IMR-90 (cell line): Measurements from ENCODE around the gene MLEC. TPM values are rescaled to one million over a fixed set of nuclear protein-coding genes. Genes with fewer than 3 reads are reported as not detected.
"Not testable (repeated sequence)": the region's sequence is repeated elsewhere in the genome, so short reads cannot be mapped to it uniquely, and the experiment has no call there.

Experiments used
- ATAC-seq: fragments of 200-7000 bp; cut with Tn5 transposase; 2 replicates; pipeline ENCODE4 v1.9.1; 2020; ENCODE audit warnings: low read depth, mild to moderate bottlenecking, moderate library complexity
- BruUV-seq: library from RNA; stranded (reverse); fragments of 400-500 nt; replicated peaks from 2 replicates; lab custom pipeline; 2021; lab: Mats Ljungman, UMichigan
- CTCF ChIA-PET: fragments of 300-600 bp; formaldehyde crosslinking; extraction: SDS; loops from one replicate; lab custom pipeline; 2021; ENCODE audit warnings: antibody characterized with exemption; lab: Yijun Ruan, JAX
- POLR2A ChIA-PET: fragments of 300-600 bp; sonication (Branson Sonifier 250); formaldehyde crosslinking; loops from one replicate; lab custom pipeline; 2022; ENCODE audit warnings: antibody characterized with exemption; ENCODE audit not compliant: unreplicated experiment; lab: Charles Lee
- DNase-seq: peaks from one replicate; pipeline ENCODE4 v3.0.0; 2013
- H2AFZ ChIP-seq: replicated peaks from 2 replicates; pipeline ENCODE3; 2013; ENCODE audit warnings: low read length, mild to moderate bottlenecking; ENCODE audit not compliant: poor library complexity
- H2AK5ac ChIP-seq: 2 replicates; pipeline ENCODE4 v1.6.1; 2013; ENCODE audit warnings: low read depth, low read length, inconsistent platforms
- H2AK9ac ChIP-seq: replicated peaks from 2 replicates; pipeline ENCODE3; 2013; ENCODE audit warnings: mild to moderate bottlenecking, low read depth, low read length, moderate library complexity; ENCODE audit not compliant: poor library complexity
- H2BK120ac ChIP-seq: 2 replicates; pipeline ENCODE4 v1.6.1; 2013; ENCODE audit warnings: low read depth, low read length, inconsistent platforms
- H2BK15ac ChIP-seq: 3 replicates; pipeline ENCODE4 v1.6.1; 2013; ENCODE audit warnings: low read depth, low read length, inconsistent platforms
- H2BK20ac ChIP-seq: 2 replicates; pipeline ENCODE4 v1.6.1; 2013; ENCODE audit warnings: low read depth, mild to moderate bottlenecking, inconsistent platforms, low read length, moderate library complexity
- H2BK5ac ChIP-seq: 2 replicates; pipeline ENCODE4 v1.6.1; 2013; ENCODE audit warnings: mild to moderate bottlenecking, low read depth, low read length, inconsistent platforms; ENCODE audit not compliant: poor library complexity, severe bottlenecking
- H3K14ac ChIP-seq: replicated peaks from 2 replicates; pipeline ENCODE4 v1.6.1; 2013; ENCODE audit warnings: low read depth, low read length, inconsistent platforms
- H3K18ac ChIP-seq: 2 replicates; pipeline ENCODE4 v1.6.1; 2013; ENCODE audit warnings: low read depth, low read length, control low read depth
- H3K23ac ChIP-seq: 2 replicates; pipeline ENCODE4 v1.6.1; 2013; ENCODE audit warnings: low read depth, low read length, inconsistent platforms
- H3K27ac ChIP-seq: 2 replicates; pipeline ENCODE4 v1.5.1; 2013; ENCODE audit warnings: mild to moderate bottlenecking, control low read depth, low read length; ENCODE audit not compliant: insufficient read depth
- H3K27me3 ChIP-seq: 2 replicates; pipeline ENCODE4 v1.6.1; 2013; ENCODE audit warnings: low read length; ENCODE audit not compliant: control insufficient read depth, insufficient read depth
- H3K36me3 ChIP-seq: 2 replicates; pipeline ENCODE4 v1.6.1; 2013; ENCODE audit warnings: low read length, mixed read lengths; ENCODE audit not compliant: control insufficient read depth, insufficient read depth
- H3K4ac ChIP-seq: 2 replicates; pipeline ENCODE4 v1.6.1; 2013; ENCODE audit warnings: low read depth, low read length, inconsistent platforms
- H3K4me1 ChIP-seq: 2 replicates; pipeline ENCODE4 v1.6.1; 2013; ENCODE audit warnings: low read length, mixed read lengths; ENCODE audit not compliant: control insufficient read depth, insufficient read depth
- H3K4me2 ChIP-seq: 2 replicates; pipeline ENCODE4 v1.6.1; 2013; ENCODE audit warnings: low read depth, mild to moderate bottlenecking, control low read depth, low read length, moderate library complexity
- H3K4me3 ChIP-seq: 2 replicates; pipeline ENCODE4 v1.5.1; 2013; ENCODE audit warnings: low read depth, mild to moderate bottlenecking, control low read depth, low read length, moderate library complexity; ENCODE audit not compliant: insufficient read depth
- H3K56ac ChIP-seq: 2 replicates; pipeline ENCODE4 v1.6.1; 2013; ENCODE audit warnings: low read length, inconsistent platforms; ENCODE audit not compliant: insufficient read depth; ENCODE audit errors: extremely low read depth
- H3K79me1 ChIP-seq, 2 experiments: 2 replicates each; pipeline ENCODE4 v1.6.1; 2013; ENCODE audit warnings: low read length in 2 of 2, inconsistent platforms in 1 of 2, low read depth in 1 of 2
- H3K9ac ChIP-seq: 2 replicates; pipeline ENCODE4 v1.6.1; 2013; ENCODE audit warnings: low read depth, low read length, control low read depth
- H3K9me1 ChIP-seq: 2 replicates; pipeline ENCODE4 v1.6.1; 2013; ENCODE audit warnings: low read length, inconsistent platforms; ENCODE audit not compliant: insufficient read depth
- H3K9me3 ChIP-seq: 2 replicates; pipeline ENCODE4 v1.6.1; 2013; ENCODE audit warnings: low read length; ENCODE audit not compliant: control insufficient read depth, insufficient read depth
- H4K20me1 ChIP-seq: 2 replicates; pipeline ENCODE4 v1.6.1; 2013; ENCODE audit warnings: low read length, inconsistent platforms; ENCODE audit not compliant: insufficient read depth
- H4K5ac ChIP-seq: 2 replicates; pipeline ENCODE4 v1.6.1; 2013; ENCODE audit warnings: mild to moderate bottlenecking, low read depth, low read length, control low read depth
- H4K8ac ChIP-seq, 2 experiments: 2 replicates each; pipeline ENCODE4 v1.6.1; 2013; ENCODE audit warnings: low read depth in 2 of 2, low read length in 2 of 2, control low read depth in 1 of 2, inconsistent platforms in 1 of 2
- H4K91ac ChIP-seq: 2 replicates; pipeline ENCODE4 v1.6.1; 2013; ENCODE audit warnings: low read depth, low read length, inconsistent platforms; ENCODE audit not compliant: insufficient read depth
- WGBS, 2 experiments: methylation state at CpG; one replicate each; pipeline versions ENCODE4 v1.1.5 to v1.1.7; 2013; ENCODE audit warnings: missing lambda C conversion rate in 2 of 2; ENCODE audit not compliant: insufficient read length in 1 of 2; ENCODE audit errors: extremely low coverage in 2 of 2; 5-methylcytosine and 5-hydroxymethylcytosine counted together
- dilution Hi-C: fragments of 300-500 bp; cut with HindIII; formaldehyde crosslinking; loops from one replicate; pipeline ENCODE4 v1.14.3; 2018; ENCODE audit warnings: low sequenced_read_pairs; ENCODE audit not compliant: unreplicated experiment
- in situ Hi-C: fragments of 300-500 bp; cut with MboI; formaldehyde crosslinking; loops from 3 replicates; pipeline ENCODE4 v1.14.3; 2019; ENCODE audit warnings: low sequenced_read_pairs, inconsistent platforms, mixed read lengths
- intact Hi-C: fragments of 100-400 bp; cut with micrococcal nuclease; formaldehyde crosslinking; loops from 2 replicates; pipeline ENCODE4 v1.10.0; 2022
- polyA plus RNA-seq, 3 experiments: library from polyadenylated mRNA; depleted of rRNA; stranded (reverse); fragments of >200 nt; gene quantifications; 2 replicates each; pipeline ENCODE4 v1.2.3, GENCODE V29; 2012; ENCODE audit warnings: low replicate concordance in 1 of 3
- total RNA-seq: library from RNA; depleted of rRNA; stranded (reverse); fragments of >200 nt; gene quantifications from 2 replicates; pipeline ENCODE4 v1.2.3, GENCODE V29; 2012

The MLEC gene
- total and polyA plus RNA-seq, 2 of the 4 experiments (the other 2 are of a cell fraction) = 44.1 to 137 TPM

- H3K18ac ChIP-seq, H4K20me1 ChIP-seq, POLR2A ChIA-PET, H3K4ac ChIP-seq, H3K56ac ChIP-seq, H3K14ac ChIP-seq, in situ Hi-C loops, BruUV-seq, H3K4me2 ChIP-seq, H3K9ac ChIP-seq, H3K9me1 ChIP-seq, H2BK15ac ChIP-seq, H3K79me1 ChIP-seq, dilution Hi-C loops, H2BK120ac ChIP-seq, H3K27ac ChIP-seq, H2AK5ac ChIP-seq, H3K4me3 ChIP-seq, H2BK20ac ChIP-seq, H2AFZ ChIP-seq, H3K9me3 ChIP-seq, H2AK9ac ChIP-seq, ATAC-seq, H4K91ac ChIP-seq, H3K36me3 ChIP-seq, H2BK5ac ChIP-seq, H3K23ac ChIP-seq, DNase-seq, H4K8ac ChIP-seq, H4K5ac ChIP-seq, H3K4me1 ChIP-seq: not testable (repeated sequence)
- intact Hi-C loops = loop anchor here (1.0 kb wide), 1 partner anchor 29 kb away; no protein-coding TSS in a partner anchor
- peaks cover 15% of the 10 kb centered on the region for H3K27me3 ChIP-seq
- 90% methylated on average over 5 of the region's 6 CpGs; no CpG with 5 or more reads in 1 of the 2 experiments for WGBS, 2 experiments
- CTCF ChIA-PET = interaction anchor here (0.6 kb wide), 1 partner anchor 275 kb away, joined by 3 read pairs; no protein-coding TSS in a partner anchor
Observed at GRCh38 chr12:120670237-120670636, 16.7 kb upstream of the MLEC start.
